OCI-LY1 (cell line): ENCODE data around the gene GMNN.
A peak's percentile ranks its signal among the peaks of the same experiment; 100 is the strongest.

Experiments used
- H2AFZ ChIP-seq: fragments of 200-600 bp; sonication (generic), shearing (Covaris generic); 2 replicates; pipeline ENCODE4 v1.6.0; 2014; ENCODE audit warnings: antibody characterized with exemption, mild to moderate bottlenecking, low read length
- H3F3A ChIP-seq: fragments of 200-600 bp; sonication (generic), shearing (Covaris generic); 2 replicates; pipeline ENCODE4 v1.6.0; 2014; ENCODE audit warnings: mild to moderate bottlenecking, antibody characterized with exemption, low read length, moderate library complexity; ENCODE audit not compliant: insufficient read depth
- H3K27ac ChIP-seq: fragments of 200-600 bp; sonication (generic); 2 replicates; pipeline ENCODE4 v1.5.1; 2014; ENCODE audit warnings: low read length, mixed run types, mild to moderate bottlenecking, low read depth; ENCODE audit not compliant: poor library complexity, severe bottlenecking
- H3K27me3 ChIP-seq: fragments of 200-600 bp; sonication (generic); 2 replicates; pipeline ENCODE4 v1.6.0; 2014; ENCODE audit warnings: antibody characterized with exemption, mild to moderate bottlenecking, low read length, moderate library complexity; ENCODE audit not compliant: insufficient read depth
- H3K36me3 ChIP-seq: fragments of 200-600 bp; sonication (generic); 2 replicates; pipeline ENCODE4 v1.6.1; 2014; ENCODE audit warnings: mild to moderate bottlenecking, antibody characterized with exemption, low read length, moderate library complexity, mixed read lengths; ENCODE audit not compliant: insufficient read depth
- H3K4me1 ChIP-seq: fragments of 200-600 bp; sonication (generic); 2 replicates; pipeline ENCODE4 v1.5.1; 2014; ENCODE audit warnings: mild to moderate bottlenecking, low read length, moderate library complexity; ENCODE audit not compliant: insufficient read depth, severe bottlenecking
- H3K4me2 ChIP-seq: fragments of 200-600 bp; sonication (generic), shearing (Covaris generic); 2 replicates; pipeline ENCODE4 v1.6.1; 2014; ENCODE audit warnings: low read length
- H3K4me3 ChIP-seq: fragments of 200-600 bp; sonication (generic); 2 replicates; pipeline ENCODE4 v1.5.1; 2014; ENCODE audit warnings: low read length, low read depth, mild to moderate bottlenecking, mixed read lengths; ENCODE audit not compliant: poor library complexity, severe bottlenecking
- H3K79me2 ChIP-seq: fragments of 200-600 bp; shearing (Covaris generic); 2 replicates; pipeline ENCODE4 v1.6.1; 2016; ENCODE audit warnings: mixed run types, low read length, mixed read lengths; ENCODE audit not compliant: insufficient read depth
- H3K9ac ChIP-seq: fragments of 200-600 bp; sonication (generic), shearing (Covaris generic); 2 replicates; pipeline ENCODE4 v1.6.1; 2014; ENCODE audit warnings: mild to moderate bottlenecking, low read length, mixed read lengths
- H3K9me2 ChIP-seq: fragments of 200-600 bp; sonication (generic), shearing (Covaris generic); 2 replicates; pipeline ENCODE4 v1.6.1; 2014; ENCODE audit warnings: low read depth, mild to moderate bottlenecking, low read length, mixed read lengths
- H3K9me3 ChIP-seq: fragments of 200-600 bp; shearing (Covaris generic); 2 replicates; pipeline ENCODE4 v1.6.1; 2014; ENCODE audit warnings: low read length, mixed read lengths
- H4K20me1 ChIP-seq: fragments of 200-600 bp; sonication (generic), shearing (Covaris generic); 2 replicates; pipeline ENCODE4 v1.6.0; 2016; ENCODE audit warnings: mild to moderate bottlenecking, low read length; ENCODE audit not compliant: insufficient read depth
- CTCF ChIP-seq: fragments of 200-600 bp; sonication (generic), shearing (Covaris generic); IDR thresholded peaks from 2 replicates; pipeline ENCODE4 v1.5.1; 2017; ENCODE audit warnings: mild to moderate bottlenecking, antibody characterized with exemption, low read length, moderate library complexity, mixed read lengths
- EZH2 ChIP-seq: fragments of 200-600 bp; sonication (generic), shearing (Covaris generic); IDR thresholded peaks from 2 replicates; pipeline ENCODE4 v1.8.0; 2017; ENCODE audit warnings: borderline replicate concordance, mixed run types, mild to moderate bottlenecking, antibody characterized with exemption, low read length, moderate library complexity, mixed read lengths

Gene GMNN

GRCh38 chr6:24766680-24767462 is 7.9 kb upstream of the GMNN start:
- peak overlapping the region; percentile 50; the same call in 1 of the 2 replicates for H3K4me2 ChIP-seq
- no peaks in the 10 kb centered on the region for H3K27me3 ChIP-seq
- H2AFZ ChIP-seq: peak overlapping the region; percentile 84
- no peak overlapping the region for H3K27ac ChIP-seq
- no peaks in the 10 kb centered on the region for H3K36me3 ChIP-seq
- H3K79me2 ChIP-seq: no peaks in the 10 kb centered on the region
- H3F3A ChIP-seq: 0 out of 2 replicates have a peak, but pooled peaks cover 3% of the 10 kb centered on the region
- H3K4me3 ChIP-seq: no peak overlapping the region
- H4K20me1 ChIP-seq: no peaks in the 10 kb centered on the region
- H3K4me1 ChIP-seq: peaks cover 6% of the 10 kb centered on the region
- H3K9me2 ChIP-seq: no peaks in the 10 kb centered on the region
- TF ChIP-seq CTCF (peak; percentile 68), EZH2 (no peak)
- H3K9me3 ChIP-seq: no peaks in the 10 kb centered on the region
- H3K9ac ChIP-seq: 0 out of 2 replicates have a peak overlapping the region, but pooled peaks have one; percentile 31

GRCh38 chr6:24768361-24768760 is 6.4 kb upstream of the GMNN start:
- H3K4me2 ChIP-seq: no peak overlapping the region
- H3K27me3 ChIP-seq: no peaks in the 10 kb centered on the region
- no peak overlapping the region for H2AFZ ChIP-seq
- H3K4me1 ChIP-seq: peaks cover 6% of the 10 kb centered on the region
- no peaks in the 10 kb centered on the region for H3K9me3 ChIP-seq
- H3K4me3 ChIP-seq: no peak overlapping the region
- no peak overlapping the region for H3K27ac ChIP-seq
- no peaks in the 10 kb centered on the region for H3K36me3 ChIP-seq
- H3K9me2 ChIP-seq: no peaks in the 10 kb centered on the region
- H3K9ac ChIP-seq: no peak overlapping the region
- H3F3A ChIP-seq: 0 out of 2 replicates have a peak, but pooled peaks cover 3% of the 10 kb centered on the region
- no peaks in the 10 kb centered on the region for H4K20me1 ChIP-seq
- H3K79me2 ChIP-seq: no peaks in the 10 kb centered on the region
- TF ChIP-seq EZH2 (no peak), CTCF (no peak)

- Histone ChIP-seq H3K27ac (peak overlapping the region; percentile 98), H3K36me3 (peaks cover 43% of the 10 kb centered on the region), H3F3A (0 out of 2 replicates have a peak, but pooled peaks cover 3% of the 10 kb centered on the region), H3K4me3 (peak overlapping the region; percentile 94), H3K4me2 (peak overlapping the region; percentile 92), H3K4me1 (peaks cover 47% of the 10 kb centered on the region), H4K20me1 (no peaks in the 10 kb centered on the region), H3K27me3 (no peaks in the 10 kb centered on the region), H3K9me2 (no peaks in the 10 kb centered on the region), H3K79me2 (peaks cover 53% of the 10 kb centered on the region), H3K9me3 (no peaks in the 10 kb centered on the region), H3K9ac (peak overlapping the region; percentile 99), H2AFZ (no peak overlapping the region)
- TF ChIP-seq CTCF (no peak), EZH2 (no peak)
These were observed 852 bp downstream of the GMNN start for GRCh38 chr6:24775520-24776058.
